NCI-H2227 treated with DMSO at 0.1 percent for 48 hours (cell line): ENCODE results near the gene TXNL4A.

Source experiments
- DNase-seq: peaks from one replicate; lab custom pipeline; 2025; lab: John Stamatoyannopoulos, UW

The TXNL4A gene

DNA sequence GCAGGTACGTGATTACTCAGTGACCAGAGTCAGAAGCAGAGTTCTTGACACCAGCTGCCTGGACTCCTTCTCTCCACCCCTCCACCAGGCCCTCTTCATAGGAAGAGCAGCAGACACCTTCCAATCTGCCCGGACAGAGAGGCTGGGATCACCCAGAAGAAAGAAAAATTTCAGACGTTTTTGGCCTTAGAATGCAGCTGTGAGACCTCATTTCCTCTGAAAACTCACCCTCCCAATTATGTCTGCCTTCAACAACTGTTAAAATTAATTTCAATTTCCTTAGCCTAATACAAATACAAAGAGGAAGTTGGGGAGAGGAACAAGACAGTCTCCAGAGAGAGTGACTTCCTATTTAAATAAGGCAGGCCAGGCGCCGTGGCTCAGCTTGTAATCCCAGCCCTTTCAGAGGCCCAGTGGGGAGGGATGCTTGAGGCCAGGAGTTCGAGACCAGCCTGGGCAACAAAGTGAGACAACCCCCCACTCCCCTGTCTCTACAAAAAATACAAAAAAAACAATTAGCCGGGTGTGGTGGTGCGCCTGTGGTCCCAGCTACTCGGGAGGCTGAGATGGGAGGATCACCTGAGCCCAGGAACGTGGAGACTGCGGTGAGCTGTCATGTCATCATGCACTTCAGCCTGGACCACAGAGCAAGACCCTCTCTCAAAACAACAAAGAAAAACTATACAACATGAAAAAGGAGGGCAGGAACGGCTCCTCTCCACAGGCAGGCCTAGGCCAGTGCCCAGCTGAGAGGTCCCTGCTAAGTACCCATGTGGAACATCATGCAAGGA, 38.5 kb downstream of the TXNL4A start:
- no peak for DNase-seq

DNA sequence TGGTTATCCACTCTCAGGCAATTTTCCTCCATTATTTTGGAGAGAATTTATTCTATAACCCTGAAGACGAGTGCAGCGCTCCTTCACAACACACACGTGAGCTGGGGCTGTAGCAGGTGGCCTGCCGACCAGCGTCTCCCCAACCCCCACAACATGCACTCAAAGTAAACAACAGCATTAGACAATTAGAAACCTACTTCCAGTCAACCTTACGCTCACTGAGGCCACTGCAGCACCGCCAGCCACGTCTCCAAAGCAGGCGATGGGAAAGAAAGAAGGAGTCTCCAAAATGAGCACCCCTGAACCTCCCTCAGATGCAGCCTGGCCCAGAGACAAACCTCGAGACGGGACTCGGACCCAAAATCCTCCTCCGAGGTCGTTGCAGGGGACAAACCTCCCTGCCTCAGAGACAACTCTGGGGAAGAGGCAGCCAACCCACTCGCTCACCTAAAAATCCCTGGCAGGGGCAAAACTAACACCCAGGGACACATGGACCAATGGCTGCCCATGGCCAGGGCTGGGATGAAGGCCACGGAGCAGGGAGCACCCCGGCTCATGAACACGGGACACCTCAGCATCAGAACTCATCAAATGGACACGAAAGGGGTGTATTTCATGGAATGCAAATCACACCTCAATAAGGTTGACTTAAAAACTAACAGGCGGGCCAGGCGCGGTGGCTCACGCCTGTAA, 39.5 kb downstream of the TXNL4A start:
- no peak for DNase-seq

- DNase-seq: no peak
These were observed 40.3 kb downstream of the TXNL4A start for GRCh38 chr18:79947881-79948610.

DNA sequence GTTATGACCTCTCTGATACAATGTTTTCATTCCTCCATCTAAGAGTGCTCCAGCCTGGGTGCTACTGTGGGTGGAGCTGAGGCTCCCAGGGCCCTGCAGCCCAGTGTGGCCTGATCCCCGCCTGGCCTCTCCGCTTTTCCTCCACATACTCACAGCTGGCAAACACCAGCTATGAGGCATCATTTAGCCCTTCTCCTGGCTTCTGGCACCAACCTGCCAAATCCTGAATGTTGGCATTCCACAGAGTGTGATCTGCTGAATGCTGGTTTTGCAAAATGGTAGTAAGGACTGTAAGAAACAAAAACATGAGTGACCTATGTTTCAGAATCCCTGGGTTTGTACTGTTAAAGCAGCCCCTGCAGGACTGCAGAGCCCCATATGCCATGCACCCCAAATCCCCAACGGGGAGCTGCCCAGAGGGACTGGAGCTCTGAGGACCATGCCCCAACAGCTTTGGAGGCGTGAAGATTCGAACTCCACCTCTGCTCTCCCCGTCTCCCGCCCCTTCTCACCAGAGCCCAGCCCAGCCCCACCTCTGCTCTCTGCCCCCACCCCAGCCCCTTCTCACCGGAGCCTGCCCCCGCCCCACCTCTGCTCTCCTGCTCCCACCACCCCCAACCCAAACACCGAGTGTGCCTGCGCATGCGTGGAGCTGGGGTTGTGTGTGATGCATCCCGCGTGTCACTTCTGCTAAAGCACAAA, 41.2 kb downstream of the TXNL4A start:
- DNase-seq: no peak

DNA sequence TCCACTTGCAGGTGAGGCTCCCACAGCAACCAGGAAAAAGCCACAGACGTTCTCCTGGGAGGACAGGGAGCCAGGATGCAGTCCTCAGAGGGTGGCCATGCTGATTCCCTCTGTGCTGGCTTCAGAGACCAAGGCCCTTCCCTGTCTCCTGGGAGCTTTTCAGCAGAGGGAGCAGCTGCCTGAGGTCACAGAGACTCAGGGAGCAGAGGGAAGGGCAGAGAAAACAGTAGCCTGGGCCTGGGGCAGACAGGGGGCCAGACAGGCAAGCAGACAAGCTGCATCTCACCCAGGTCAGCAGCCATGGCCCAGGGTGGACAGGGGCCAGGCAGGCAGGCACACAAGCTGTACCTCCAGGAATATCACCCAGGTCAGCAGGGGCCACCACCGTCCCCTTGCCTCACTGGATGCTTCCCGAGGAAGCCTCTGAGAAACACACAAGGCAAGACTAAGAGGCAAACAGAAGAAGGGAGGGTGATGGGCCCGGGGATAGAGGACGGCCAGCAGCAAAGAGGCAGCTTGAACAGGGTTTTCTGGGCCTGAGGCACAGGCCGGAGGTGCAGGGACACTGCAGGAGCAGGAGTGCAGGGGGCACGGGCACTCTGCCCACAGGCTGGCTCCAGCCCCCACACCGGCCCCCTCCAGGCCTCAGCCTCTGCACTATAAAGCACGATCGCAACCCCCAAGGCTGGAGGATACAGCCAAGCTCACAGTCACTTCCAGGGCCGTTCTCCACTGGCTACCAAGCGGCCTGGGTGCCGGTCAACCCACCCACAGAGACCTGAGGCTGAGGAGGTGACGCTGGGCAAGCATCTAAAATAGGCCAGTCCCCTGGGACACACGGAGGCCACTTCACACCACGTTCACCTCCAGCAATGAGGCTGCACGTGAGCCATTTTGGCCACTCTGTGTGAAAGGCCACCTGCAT, 43.0 kb downstream of the TXNL4A start:
- DNase-seq: no peak

- no peak for DNase-seq
These were observed 43.6 kb downstream of the TXNL4A start for GRCh38 chr18:79944746-79945117.

GRCh38 chr18:79944126-79944731, 44.1 kb downstream of the TXNL4A start:
- no peak for DNase-seq

- no peak for DNase-seq
These were observed 44.7 kb downstream of the TXNL4A start for GRCh38 chr18:79943608-79944125.

- no peak for DNase-seq
These were observed 45.4 kb downstream of the TXNL4A start for GRCh38 chr18:79942786-79943607.

GRCh38 chr18:79942211-79942610, 46.2 kb downstream of the TXNL4A start:
- DNase-seq: no peak

DNA sequence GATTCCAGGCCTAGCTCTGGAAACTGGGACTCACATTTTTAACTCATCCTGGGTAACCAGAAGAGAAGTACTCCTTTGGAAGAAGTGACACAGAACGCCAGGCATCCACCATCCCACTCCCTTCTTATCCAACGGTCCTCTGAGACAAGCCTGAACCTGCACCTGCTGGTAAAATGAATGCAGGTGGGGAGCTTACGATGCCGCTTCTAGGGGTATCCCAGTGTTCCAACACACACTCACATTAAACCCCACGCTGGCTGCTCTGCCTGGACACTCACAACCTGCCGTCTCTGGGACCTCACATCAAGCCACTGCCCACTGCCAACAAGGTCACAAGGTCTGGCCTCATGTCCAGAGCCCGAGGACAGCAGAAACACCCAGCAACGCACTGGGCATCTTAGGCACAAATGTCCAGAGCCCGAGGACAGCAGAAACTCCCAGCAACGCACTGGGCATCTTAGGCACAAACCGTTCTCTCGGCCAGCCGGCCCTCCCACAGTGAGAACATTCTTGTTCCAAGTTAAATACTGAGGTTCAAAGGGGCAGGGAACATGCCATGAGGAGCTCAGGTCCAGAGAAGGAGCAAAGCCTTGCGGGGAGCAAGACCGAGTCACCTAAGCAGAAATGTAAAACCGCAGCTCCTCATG, 46.8 kb downstream of the TXNL4A start:
- DNase-seq: no peak

DNA sequence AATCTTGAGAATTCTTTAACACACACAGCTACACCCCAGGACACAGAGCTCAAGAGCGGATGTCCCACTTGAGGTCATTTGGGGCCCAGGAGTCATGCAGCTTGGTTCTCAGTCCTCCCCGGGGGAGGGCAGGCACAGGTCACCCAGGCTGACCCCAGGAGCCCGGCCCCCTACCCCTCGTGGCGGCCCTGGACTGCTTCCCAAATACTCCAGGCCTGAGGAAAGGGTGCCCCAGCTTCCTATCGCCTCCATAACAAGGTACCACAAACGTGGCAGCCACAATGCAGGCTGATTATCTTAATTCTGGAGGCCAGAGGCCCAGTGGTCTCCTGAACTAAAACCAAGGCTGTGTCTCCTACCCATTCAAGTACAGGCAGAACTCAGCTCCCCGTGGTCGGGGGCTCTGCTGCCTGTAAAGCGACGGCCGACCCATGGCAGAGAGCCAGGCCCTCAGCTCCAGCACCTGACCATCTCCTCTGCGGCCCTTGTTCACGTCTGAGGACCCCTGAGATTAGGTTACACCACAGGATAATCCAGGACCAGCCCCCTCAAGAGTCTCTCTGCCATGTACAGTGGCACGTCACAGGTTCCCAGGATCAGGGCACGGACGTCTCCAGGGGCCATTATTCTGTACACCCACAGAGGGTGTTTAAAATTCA, 47.4 kb downstream of the TXNL4A start:
- no peak for DNase-seq

- no peak for DNase-seq
These were observed 48.1 kb downstream of the TXNL4A start for GRCh38 chr18:79940126-79940813.

GRCh38 chr18:79939096-79939495, 49.3 kb downstream of the TXNL4A start:
- DNase-seq: no peak

GRCh38 chr18:79938196-79938595, 50.2 kb downstream of the TXNL4A start:
- no peak for DNase-seq

- DNase-seq: no peak
These were observed 51.1 kb downstream of the TXNL4A start for GRCh38 chr18:79937103-79937860.

DNA sequence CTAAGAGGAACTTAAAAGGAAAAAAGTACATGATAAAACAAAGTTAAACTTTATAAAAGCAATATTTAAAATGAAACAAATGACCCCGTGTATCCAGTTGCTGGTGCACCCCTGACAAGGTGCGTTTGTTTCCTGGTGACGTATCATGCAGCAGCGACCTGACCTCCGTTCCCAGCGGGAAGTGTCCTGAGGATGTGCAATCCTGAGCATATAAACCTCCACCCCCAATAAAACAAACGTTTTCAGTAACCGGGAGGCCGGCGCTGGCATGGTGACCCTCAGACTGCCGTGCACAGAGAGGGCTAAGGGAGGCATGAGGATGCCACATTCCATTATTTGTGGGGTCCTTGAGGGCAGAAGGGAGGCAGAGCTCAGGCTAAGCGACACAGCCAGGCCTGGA, 51.7 kb downstream of the TXNL4A start:
- no peak for DNase-seq
